Measurements from ENCODE around the gene MGP. TPM values are rescaled to one million over a fixed set of nuclear protein-coding genes. Genes with fewer than 3 reads are reported as not detected.

Gene MGP
- total RNA-seq, 1 donor, result under 0.01 TPM

DNA sequence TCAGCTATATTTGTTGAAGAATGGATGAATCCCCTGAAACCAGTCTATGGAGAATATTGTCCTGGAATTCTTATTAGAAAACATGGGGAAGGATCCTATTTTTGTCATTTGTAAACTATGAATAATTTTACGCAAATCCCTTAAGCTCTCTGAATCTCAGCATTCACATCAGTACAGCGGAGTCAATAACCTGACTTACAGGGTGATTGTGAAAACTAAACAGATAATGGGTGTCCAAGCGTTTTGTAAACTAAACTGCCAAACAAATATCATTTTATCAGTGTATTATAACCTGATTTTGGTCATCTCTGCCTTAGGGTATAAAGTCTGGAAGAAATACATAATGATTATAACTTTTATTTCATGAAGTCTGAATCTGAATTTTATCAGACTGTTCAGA lies 52.3 kb downstream of the MGP start:
- DNase-seq (ENCODE audit: low read depth in 2 of 3, low spot score in 2 of 3), result no peak

Other genes with a start within 250 kb of the MGP start
- not detected for gene GUCY2C, start 189.3 kb downstream of the MGP start, total RNA-seq
- 6.5 TPM for gene WBP11, start 82.4 kb downstream of the MGP start, total RNA-seq
- 0.27 TPM for gene C12orf60, start 82.2 kb downstream of the MGP start, total RNA-seq
- gene SMCO3, start 71.7 kb downstream of the MGP start, total RNA-seq, result not detected
- gene ART4, start 42.3 kb downstream of the MGP start, total RNA-seq, result 0.27 TPM
- gene ERP27, start 52.7 kb upstream of the MGP start, total RNA-seq, result 1.3 TPM
- gene ARHGDIB, start 75.7 kb upstream of the MGP start, total RNA-seq, result 759 TPM
- under 0.01 TPM for gene PDE6H, start 87.2 kb upstream of the MGP start, total RNA-seq

All from hematopoietic multipotent progenitor cell (in vitro differentiated cells).